ENCODE results near the gene ZNF367. TPM values are rescaled to one million over a fixed set of nuclear protein-coding genes. Genes with fewer than 3 reads are reported as not detected.

ZNF367 gene
- total and polyA plus RNA-seq, 7 donors = 0.28 to 3.5 (median 1.4) TPM

- no peak for TF ChIP-seq POLR2A (IDR thresholded peaks at IDR 0.05)
- Histone ChIP-seq H3K4me3 (no peak overlapping the region), H3K27ac (peak overlapping the region; percentile 41 to 70 (median 44)), H3K4me1 (peaks cover 0 to 38% (median 23%) of the 10 kb centered on the region in 4 donors), H3K9me3 (no peaks in the 10 kb centered on the region), H3K36me3 (peaks cover 0 to 9% (median 3%) of the 10 kb centered on the region in 4 donors), H3K27me3 (no peaks in the 10 kb centered on the region)
- DNase-seq = no peak
- intact Hi-C loops (cut with DNase I) = no loop called here
- 75 to 81% methylated on average over 5 of the region's 5 CpGs for WGBS, 2 donors
Observed at GRCh38 chr9:96343515-96344360, 74.4 kb downstream of the ZNF367 start.

DNA sequence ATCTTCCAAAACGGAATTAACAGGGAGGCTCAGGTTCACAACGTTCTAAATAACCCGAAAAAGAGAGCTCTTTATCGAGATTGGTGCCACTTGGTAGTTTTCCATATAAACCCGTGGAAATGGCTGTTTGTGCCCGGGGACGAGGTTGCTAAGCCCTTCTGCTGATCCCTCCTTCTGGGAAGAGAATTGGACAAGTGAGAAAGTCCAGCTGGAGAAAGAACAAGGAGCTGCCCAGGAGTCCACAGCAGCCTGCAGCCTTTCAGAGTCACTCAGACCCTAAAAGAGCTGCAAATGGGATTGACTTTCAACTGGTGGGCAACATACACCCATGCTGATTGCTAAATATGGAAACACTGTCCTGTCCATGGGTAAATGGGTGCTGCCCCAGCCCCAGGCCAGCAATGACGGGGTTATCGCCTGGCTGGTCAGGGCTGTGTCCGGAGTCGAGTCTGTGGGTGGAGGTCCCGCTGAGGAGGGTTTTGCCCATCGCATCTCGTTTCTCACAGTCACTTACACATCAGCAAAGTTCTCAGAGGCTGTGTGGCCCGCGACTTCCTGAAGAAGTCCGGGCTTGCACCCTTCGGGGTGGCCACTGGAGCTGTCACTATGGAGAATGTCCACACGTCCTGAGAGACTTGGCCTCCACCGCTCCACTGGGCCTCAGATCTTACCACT is 75.5 kb downstream of the ZNF367 start:
- TF ChIP-seq CTCF (IDR thresholded peaks at IDR 0.05) (no peak), EP300 (IDR thresholded peaks at IDR 0.05) (no peak), POLR2A (IDR thresholded peaks at IDR 0.05) (no peak)
- Histone ChIP-seq H3K4me1 (peaks cover 0 to 38% (median 23%) of the 10 kb centered on the region in 4 donors), H3K27me3 (no peaks in the 10 kb centered on the region), H3K36me3 (no peaks in the 10 kb centered on the region), H3K4me3 (no peak overlapping the region), H3K9me3 (no peaks in the 10 kb centered on the region), H3K27ac (peak overlapping the region in 3 of 4 donors; percentile 32 to 70 (median 41))
- intact Hi-C loops (cut with DNase I) = no loop called here
- 88% methylated on average over 20 of the region's 20 CpGs for WGBS, 2 donors
- no peak for DNase-seq

DNA sequence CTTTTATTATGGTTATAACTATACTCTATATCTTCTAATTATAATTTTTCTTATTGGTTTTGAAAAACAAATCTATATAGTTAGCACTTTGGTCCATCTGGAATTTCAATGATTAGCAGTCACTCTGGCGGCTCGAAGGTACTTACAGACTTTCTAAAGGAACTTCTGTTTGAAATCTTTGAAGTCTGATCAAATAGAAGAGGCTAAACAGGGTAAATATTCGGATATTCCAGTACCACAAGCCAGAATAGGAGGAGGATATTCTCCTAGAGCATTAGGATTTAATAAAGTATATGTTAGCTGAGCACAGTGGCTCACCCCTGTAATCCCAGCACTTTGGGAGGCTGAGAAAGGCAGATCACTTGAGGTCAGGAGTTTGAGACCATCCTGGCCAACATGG is 77.5 kb downstream of the ZNF367 start:
- Histone ChIP-seq H3K4me3 (no peak overlapping the region), H3K36me3 (no peaks in the 10 kb centered on the region), H3K4me1 (peaks cover 0 to 38% (median 23%) of the 10 kb centered on the region in 4 donors), H3K27ac (no peak overlapping the region), H3K27me3 (no peaks in the 10 kb centered on the region), H3K9me3 (no peaks in the 10 kb centered on the region)
- intact Hi-C loops (cut with DNase I) = no loop called here
- no peak for DNase-seq
- WGBS, 2 donors = 94 to 97% methylated on average over 3 of the region's 3 CpGs
- TF ChIP-seq POLR2A (IDR thresholded peaks at IDR 0.05) (no peak), EP300 (IDR thresholded peaks at IDR 0.05) (no peak), CTCF (IDR thresholded peaks at IDR 0.05) (no peak), POLR2AphosphoS5 (IDR thresholded peaks at IDR 0.05) (no peak)

DNA sequence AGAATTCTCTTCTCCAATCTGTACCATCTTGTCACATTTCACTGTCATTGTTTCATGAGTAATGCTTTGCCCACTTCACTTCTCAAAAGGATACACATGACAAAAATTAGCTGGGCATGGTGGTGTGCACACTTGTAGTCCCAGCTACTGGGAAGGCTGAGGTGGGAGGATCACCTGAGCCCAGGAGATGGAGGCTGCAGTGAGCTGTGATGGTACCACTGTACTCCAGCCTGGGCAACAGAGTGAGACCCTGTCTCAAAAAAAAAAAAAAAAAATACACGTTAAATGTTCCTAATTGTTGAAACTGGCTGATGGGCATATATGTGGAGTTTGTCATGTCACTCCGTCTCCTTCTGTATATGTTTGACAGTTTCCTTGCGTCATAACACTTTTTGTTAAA is 79.9 kb downstream of the ZNF367 start:
- intact Hi-C loops (cut with DNase I) = no loop called here
- 97 to 99% methylated on average over 3 of the region's 3 CpGs for WGBS, 2 donors

More for the DNA sequence above, 79.9 kb downstream of the ZNF367 start:
- TF ChIP-seq EP300 (IDR thresholded peaks at IDR 0.05) = no peak
- TF ChIP-seq POLR2A (IDR thresholded peaks at IDR 0.05) = no peak
- no peak for TF ChIP-seq CTCF (IDR thresholded peaks at IDR 0.05)
- TF ChIP-seq POLR2AphosphoS5 (IDR thresholded peaks at IDR 0.05) = no peak
- Histone ChIP-seq H3K4me3 (no peak overlapping the region), H3K27ac (no peak overlapping the region), H3K4me1 (peaks cover 0 to 24% (median 7%) of the 10 kb centered on the region in 4 donors), H3K27me3 (no peaks in the 10 kb centered on the region), H3K9me3 (no peaks in the 10 kb centered on the region), H3K36me3 (peaks cover 0 to 7% (median 0%) of the 10 kb centered on the region in 4 donors)
- DNase-seq = no peak

Other genes starting within 250 kb of the ZNF367 start
- gene HSD17B3, start 116.2 kb downstream of the ZNF367 start, total RNA-seq = 1 to 10 TPM in 1 of 4 donors, under 1 TPM in 1, not detected in 2; 0.66 to 1.4 TPM
- 1 to 10 TPM in 1 of 3 donors, not detected in 2; 1.0 TPM for gene HSD17B3, start 116.2 kb downstream of the ZNF367 start, polyA plus RNA-seq
- gene SLC35D2, start 34.7 kb downstream of the ZNF367 start, total RNA-seq = 10 to 100 TPM; 12.9 to 22.4 (median 16.4) TPM
- gene SLC35D2, start 34.7 kb downstream of the ZNF367 start, polyA plus RNA-seq = 100 to 1,000 TPM in 1 of 3 donors, 10 to 100 TPM in 2; 45.5 to 118 (median 86.5) TPM
- 10 to 100 TPM; 12.5 to 23.5 (median 18.6) TPM for gene HABP4, start 31.8 kb upstream of the ZNF367 start, total RNA-seq
- 1 to 10 TPM; 2.5 to 9.0 (median 5.6) TPM for gene HABP4, start 31.8 kb upstream of the ZNF367 start, polyA plus RNA-seq
- gene CDC14B, start 201.5 kb upstream of the ZNF367 start, total RNA-seq = 10 to 100 TPM; 12.5 to 35.7 (median 17.6) TPM
- gene CDC14B, start 201.5 kb upstream of the ZNF367 start, polyA plus RNA-seq = 10 to 100 TPM in 1 of 3 donors, 1 to 10 TPM in 2; 5.6 to 10.6 (median 8.4) TPM
- 10 to 100 TPM; 14.0 to 18.3 (median 15.8) TPM for gene PRXL2C, start 236.9 kb upstream of the ZNF367 start, total RNA-seq
- 1 to 10 TPM; 2.5 to 3.8 (median 3.0) TPM for gene PRXL2C, start 236.9 kb upstream of the ZNF367 start, polyA plus RNA-seq

Measured in sigmoid colon (tissue), 7 donors.